DOHH2 (cell line): ENCODE measurements around the gene HMG20A.

Experiments used
- H3F3A ChIP-seq: fragments of 200-600 bp; sonication (generic), shearing (Covaris generic); 2 replicates; pipeline ENCODE4 v1.6.0; 2016; ENCODE audit warnings: antibody characterized with exemption, mild to moderate bottlenecking; ENCODE audit not compliant: control insufficient read depth, insufficient read depth
- H3K27ac ChIP-seq: fragments of 200-600 bp; sonication (generic); 2 replicates; pipeline ENCODE4 v1.5.1; 2014; ENCODE audit warnings: low read depth, mild to moderate bottlenecking, low read length, moderate library complexity
- H3K27me3 ChIP-seq: fragments of 200-600 bp; sonication (generic); 2 replicates; pipeline ENCODE4 v1.6.1; 2014; ENCODE audit warnings: mild to moderate bottlenecking, low read length, mixed read lengths; ENCODE audit not compliant: control insufficient read depth
- H3K36me3 ChIP-seq: fragments of 200-600 bp; sonication (generic); 2 replicates; pipeline ENCODE4 v1.6.1; 2014; ENCODE audit warnings: mild to moderate bottlenecking, low read length, moderate library complexity, mixed read lengths; ENCODE audit not compliant: control insufficient read depth
- H3K4me1 ChIP-seq: fragments of 200-600 bp; sonication (generic); 2 replicates; pipeline ENCODE4 v1.6.1; 2014; ENCODE audit warnings: mild to moderate bottlenecking, low read length, mixed read lengths; ENCODE audit not compliant: control insufficient read depth
- H3K4me2 ChIP-seq: fragments of 200-600 bp; sonication (generic); 2 replicates; pipeline ENCODE4 v1.6.0; 2014; ENCODE audit warnings: mild to moderate bottlenecking, low read length, moderate library complexity
- H3K4me3 ChIP-seq: fragments of 200-600 bp; sonication (generic); 2 replicates; pipeline ENCODE4 v1.5.1; 2014; ENCODE audit warnings: mild to moderate bottlenecking, low read length, mixed read lengths
- H3K79me2 ChIP-seq: fragments of 200-600 bp; sonication (generic); 2 replicates; pipeline ENCODE4 v1.6.1; 2014; ENCODE audit warnings: mild to moderate bottlenecking, low read length, mixed read lengths; ENCODE audit not compliant: control insufficient read depth
- H3K9me2 ChIP-seq: fragments of 200-600 bp; sonication (generic); replicated peaks from 2 replicates; pipeline ENCODE4 v1.6.1; 2014; ENCODE audit warnings: mild to moderate bottlenecking, low read length, mixed read lengths; ENCODE audit not compliant: control insufficient read depth
- H3K9me3 ChIP-seq: fragments of 200-600 bp; sonication (generic); 2 replicates; pipeline ENCODE4 v1.6.1; 2014; ENCODE audit warnings: antibody characterized with exemption, low read length, mixed read lengths; ENCODE audit not compliant: control insufficient read depth, insufficient read depth
- H4K20me1 ChIP-seq: fragments of 200-600 bp; sonication (generic); 2 replicates; pipeline ENCODE4 v1.6.0; 2014; ENCODE audit warnings: low read depth, mild to moderate bottlenecking, antibody characterized with exemption, low read length, moderate library complexity; ENCODE audit not compliant: control insufficient read depth, insufficient read depth
- EZH2phosphoT487 ChIP-seq: fragments of 200-600 bp; sonication (generic); IDR thresholded peaks from 2 replicates; pipeline ENCODE4 v1.6.1; 2017; ENCODE audit warnings: borderline replicate concordance, mild to moderate bottlenecking, antibody characterized with exemption, low read length, moderate library complexity, mixed read lengths
- TF ChIP-seq, protein P1 (sequence below): fragments of 200-600 bp; sonication (generic); IDR thresholded peaks from one replicate; pipeline ENCODE4 v1.5.1; 2014; ENCODE audit warnings: antibody characterized with exemption, mild to moderate bottlenecking, low read depth, low read length; ENCODE audit not compliant: poor library complexity, severe bottlenecking

HMG20A gene

DNA sequence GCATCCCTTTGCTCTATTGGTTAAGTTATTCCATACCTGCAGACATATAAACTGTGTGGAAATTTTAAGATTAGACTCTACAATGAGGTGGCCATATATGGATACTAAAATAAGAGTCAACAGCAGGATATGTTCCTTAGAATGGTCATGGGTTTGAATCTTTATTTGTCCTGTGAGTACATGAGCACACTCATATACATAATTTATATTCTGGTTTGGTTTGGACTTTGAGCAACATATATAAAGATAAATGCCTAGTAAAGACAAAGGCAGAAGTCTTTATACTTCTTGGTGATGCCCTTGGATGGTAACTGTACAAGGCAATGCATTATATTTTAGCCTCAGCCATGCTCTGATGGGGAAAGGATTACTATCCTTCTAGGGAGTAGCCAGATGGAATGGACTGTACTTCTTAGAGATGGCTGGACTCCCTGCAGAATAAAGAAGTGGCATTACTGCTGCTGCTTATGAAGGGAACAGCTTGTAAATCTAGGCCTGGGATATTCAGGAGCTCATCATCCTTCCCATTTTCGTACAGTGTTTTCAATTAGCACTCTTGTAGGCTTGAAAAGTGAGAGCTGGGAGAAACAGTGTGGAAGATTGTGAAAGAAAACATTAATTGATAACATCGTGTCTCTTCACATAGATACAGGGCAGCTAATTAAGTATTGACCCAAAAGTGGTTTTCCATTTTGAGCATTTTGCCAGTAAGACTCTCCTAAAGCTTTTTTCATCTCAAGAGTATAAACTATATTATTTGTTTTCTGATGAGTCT lies 60.4 kb downstream of the HMG20A start:
- H3K36me3 ChIP-seq, result peaks cover 74% of the 10 kb centered on the region

DNA sequence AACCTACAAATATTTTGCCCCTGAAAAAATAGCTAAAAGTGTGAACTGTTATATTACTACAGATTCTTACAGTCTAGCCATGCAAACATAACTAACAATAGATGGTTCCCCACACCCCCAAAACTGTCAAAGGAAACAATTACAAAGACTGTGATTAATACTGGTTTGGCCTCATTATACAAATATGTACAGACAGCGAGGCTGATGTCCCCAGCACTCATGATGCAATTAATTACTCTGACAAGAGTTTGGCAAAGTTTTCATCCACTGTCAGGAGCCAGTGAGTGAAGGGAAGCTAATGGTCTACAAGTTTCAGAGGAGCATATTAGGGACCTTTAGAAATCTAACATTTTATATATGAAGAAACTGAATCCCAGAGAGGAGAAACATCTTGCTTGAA lies 61.0 kb downstream of the HMG20A start:
- TF ChIP-seq, protein P1, sequence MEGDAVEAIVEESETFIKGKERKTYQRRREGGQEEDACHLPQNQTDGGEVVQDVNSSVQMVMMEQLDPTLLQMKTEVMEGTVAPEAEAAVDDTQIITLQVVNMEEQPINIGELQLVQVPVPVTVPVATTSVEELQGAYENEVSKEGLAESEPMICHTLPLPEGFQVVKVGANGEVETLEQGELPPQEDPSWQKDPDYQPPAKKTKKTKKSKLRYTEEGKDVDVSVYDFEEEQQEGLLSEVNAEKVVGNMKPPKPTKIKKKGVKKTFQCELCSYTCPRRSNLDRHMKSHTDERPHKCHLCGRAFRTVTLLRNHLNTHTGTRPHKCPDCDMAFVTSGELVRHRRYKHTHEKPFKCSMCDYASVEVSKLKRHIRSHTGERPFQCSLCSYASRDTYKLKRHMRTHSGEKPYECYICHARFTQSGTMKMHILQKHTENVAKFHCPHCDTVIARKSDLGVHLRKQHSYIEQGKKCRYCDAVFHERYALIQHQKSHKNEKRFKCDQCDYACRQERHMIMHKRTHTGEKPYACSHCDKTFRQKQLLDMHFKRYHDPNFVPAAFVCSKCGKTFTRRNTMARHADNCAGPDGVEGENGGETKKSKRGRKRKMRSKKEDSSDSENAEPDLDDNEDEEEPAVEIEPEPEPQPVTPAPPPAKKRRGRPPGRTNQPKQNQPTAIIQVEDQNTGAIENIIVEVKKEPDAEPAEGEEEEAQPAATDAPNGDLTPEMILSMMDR, result no peak
- no peak for TF ChIP-seq EZH2phosphoT487
- Histone ChIP-seq H3K9me3 (no peaks in the 10 kb centered on the region), H3K27me3 (no peaks in the 10 kb centered on the region), H3K79me2 (no peaks in the 10 kb centered on the region), H4K20me1 (peaks cover 4% of the 10 kb centered on the region; the same call in 1 of the 2 replicates), H3K36me3 (peaks cover 74% of the 10 kb centered on the region), H3K4me2 (no peak overlapping the region), H3K27ac (no peak overlapping the region), H3K4me1 (peaks cover 1% of the 10 kb centered on the region; the same call in 1 of the 2 replicates), H3F3A (no peaks in the 10 kb centered on the region), H3K4me3 (no peak overlapping the region), H3K9me2 (no peaks in the 10 kb centered on the region)

More for the DNA sequence above, 60.4 kb downstream of the HMG20A start:
- Histone ChIP-seq H3K79me2 (no peaks in the 10 kb centered on the region), H3K9me2 (no peaks in the 10 kb centered on the region), H3K27ac (no peak overlapping the region), H3K27me3 (no peaks in the 10 kb centered on the region), H3F3A (no peaks in the 10 kb centered on the region), H3K9me3 (no peaks in the 10 kb centered on the region), H3K4me3 (no peak overlapping the region), H4K20me1 (peaks cover 4% of the 10 kb centered on the region; the same call in 1 of the 2 replicates), H3K4me1 (no peaks in the 10 kb centered on the region), H3K4me2 (no peak overlapping the region)
- TF ChIP-seq, protein P1, result no peak
- TF ChIP-seq EZH2phosphoT487, result no peak

DNA sequence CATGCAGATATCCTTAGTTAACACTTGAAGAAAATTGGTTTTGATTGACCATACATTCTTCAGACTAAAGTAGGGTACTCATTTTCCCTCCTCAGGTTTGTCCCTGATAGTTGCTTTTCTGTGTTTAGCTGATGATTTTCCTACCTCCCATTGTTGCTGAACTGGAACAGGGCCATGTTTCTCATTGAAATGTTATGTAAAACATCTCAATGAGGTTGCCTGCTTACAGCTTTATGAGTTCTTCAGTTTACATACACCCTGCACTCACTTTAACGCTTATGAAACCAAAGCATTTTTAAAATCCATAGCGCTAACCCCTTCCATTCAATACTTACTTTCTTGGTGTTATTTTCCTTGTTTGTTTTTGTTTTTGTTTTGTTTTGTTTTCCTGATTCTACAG lies 61.9 kb downstream of the HMG20A start:
- Histone ChIP-seq H3K79me2 (no peaks in the 10 kb centered on the region), H3K4me2 (no peak overlapping the region), H3K9me3 (no peaks in the 10 kb centered on the region), H3K27ac (no peak overlapping the region), H3F3A (no peaks in the 10 kb centered on the region), H4K20me1 (no peaks in the 10 kb centered on the region; the same call in 1 of the 2 replicates), H3K27me3 (no peaks in the 10 kb centered on the region), H3K4me1 (peaks cover 10% of the 10 kb centered on the region), H3K9me2 (no peaks in the 10 kb centered on the region), H3K4me3 (no peak overlapping the region), H3K36me3 (peaks cover 67% of the 10 kb centered on the region)
- TF ChIP-seq, protein P1, result no peak
- TF ChIP-seq EZH2phosphoT487, result no peak
